Superior temporal gyrus (tissue), 1 donor: ENCODE results near the gene B4GALT5.

Experiments used
- DNase-seq: peaks from one replicate; pipeline ENCODE4 v3.0.0-alpha.2; 2016; ENCODE audit errors: extremely low spot score

Gene B4GALT5

DNA sequence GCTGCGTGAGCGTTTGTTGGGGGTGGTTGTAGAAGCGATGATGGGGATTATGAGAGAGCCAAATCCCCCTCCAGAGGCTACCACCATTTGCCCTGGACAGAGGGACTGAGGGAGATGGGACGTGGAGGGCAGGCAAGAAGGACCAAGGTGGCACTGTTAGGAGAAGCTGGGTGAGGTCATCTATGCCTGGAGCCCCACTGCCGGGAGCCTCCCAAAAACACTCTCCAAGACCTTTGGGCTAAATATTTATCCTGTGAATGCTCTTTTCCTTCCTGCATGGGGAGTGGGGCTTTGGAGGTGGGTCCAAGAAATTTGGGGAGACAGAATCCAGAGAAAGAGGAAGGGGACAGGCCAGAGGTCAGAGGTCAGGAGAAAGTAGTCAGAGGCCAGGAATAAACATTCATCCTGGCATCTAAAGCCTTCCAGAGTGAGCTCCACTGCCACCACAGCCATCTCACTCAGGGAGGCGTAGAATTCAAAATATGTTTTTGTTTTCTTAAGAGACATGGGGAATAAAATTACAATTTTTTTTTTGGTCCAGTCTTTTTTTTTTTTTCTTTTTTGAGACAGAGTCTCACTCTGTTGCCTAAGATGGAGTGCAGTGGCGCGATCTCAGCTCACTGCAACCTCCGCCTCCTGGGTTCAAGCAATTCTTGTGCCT is 128.0 kb downstream of the B4GALT5 start:
- DNase-seq: no peak

DNA sequence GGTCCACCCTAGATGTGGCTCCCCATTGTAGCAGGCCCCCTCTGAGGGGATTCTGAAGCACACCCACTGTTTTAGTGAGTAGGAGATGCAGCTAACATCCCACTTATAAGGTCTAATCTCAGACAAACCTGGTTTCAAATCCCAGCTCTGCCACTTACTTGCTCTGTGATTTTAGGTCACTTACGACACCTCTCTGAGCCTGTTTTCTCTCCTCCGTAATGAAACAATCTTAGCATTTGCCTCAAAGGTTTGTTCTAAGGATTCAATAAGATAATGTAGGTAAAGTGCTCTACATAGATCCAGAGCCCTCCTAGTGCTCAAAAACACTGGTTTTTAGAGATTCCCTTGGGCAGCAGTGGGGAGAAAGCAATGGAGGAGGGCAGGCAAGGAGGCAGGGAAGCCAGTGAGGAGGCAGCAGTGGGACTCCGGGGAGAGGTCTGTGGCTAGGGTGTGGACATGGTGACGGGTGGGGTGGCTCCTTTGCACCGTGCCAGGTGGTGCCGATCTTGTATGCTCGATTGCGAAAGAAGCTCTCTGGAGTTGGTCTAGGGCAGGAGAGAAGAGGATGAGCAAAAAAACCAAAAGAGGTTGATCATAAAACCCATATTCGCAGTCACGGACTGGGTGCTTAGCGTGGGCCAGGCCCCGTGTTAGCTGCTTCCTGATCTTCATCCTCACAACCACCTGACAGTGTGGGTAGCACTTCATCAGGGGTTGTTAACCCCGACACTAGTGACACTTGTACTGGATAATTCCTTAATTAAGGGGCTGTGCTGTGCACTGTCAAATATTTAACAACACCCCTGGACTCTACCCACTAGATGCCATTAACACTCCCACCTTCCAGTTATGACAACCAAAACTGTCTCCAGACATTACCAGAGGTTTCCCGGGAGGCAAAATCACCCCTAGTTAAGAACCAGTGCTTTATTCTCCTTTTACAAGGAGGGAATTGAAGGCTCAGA is 129.0 kb downstream of the B4GALT5 start:
- no peak for DNase-seq

DNA sequence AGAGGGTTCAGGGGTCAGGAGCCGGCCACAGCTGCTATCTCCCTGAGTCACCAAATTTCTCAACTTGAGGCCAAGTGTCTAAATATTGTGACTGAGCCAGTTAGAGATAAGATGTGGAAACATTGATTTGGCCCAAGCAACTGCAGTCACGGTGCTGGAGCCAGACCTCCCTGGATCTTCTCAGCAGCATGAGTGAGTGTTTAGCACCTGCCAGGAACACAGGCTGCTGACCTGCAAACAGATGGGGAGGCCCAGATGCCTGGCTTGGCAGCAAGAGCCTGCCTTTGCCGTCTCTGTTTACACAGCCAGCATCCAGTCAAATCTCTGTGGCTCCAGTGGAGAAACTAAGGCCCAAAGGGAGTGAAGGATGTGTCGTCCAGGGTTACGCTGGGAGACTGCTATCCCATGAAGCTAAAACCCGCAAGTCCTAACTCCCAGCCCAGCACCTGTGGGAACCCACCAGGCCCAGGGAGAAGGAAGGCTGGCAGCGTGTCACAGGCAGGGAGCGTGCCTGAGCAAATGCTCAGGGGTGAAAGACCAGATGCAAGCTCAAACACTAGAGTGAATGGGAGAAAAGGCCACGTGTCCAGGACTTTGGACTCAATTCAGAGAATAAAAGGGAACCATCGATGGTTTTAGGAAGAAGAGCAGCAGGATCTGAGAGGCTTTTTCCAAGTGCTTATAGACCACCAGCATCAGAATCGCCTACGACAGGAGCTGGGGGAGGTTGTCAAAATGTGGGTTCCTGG is 129.8 kb downstream of the B4GALT5 start:
- peak; percentile 12 for DNase-seq

DNA sequence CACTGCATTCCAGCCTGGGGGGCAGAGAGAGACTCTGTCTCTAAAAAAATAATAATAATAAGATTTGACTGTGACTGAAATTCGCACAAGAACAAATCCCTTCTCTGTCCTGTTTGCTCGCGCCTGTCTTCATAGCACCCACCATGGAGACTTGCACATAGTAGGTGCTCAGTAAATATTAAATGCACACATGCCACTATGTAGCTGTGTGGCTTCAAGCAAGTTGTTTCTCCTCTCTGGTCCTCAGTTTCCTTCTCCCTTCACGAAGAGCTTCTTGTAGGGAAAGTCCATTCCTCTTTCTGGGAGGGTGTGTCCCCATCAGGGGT is 130.4 kb downstream of the B4GALT5 start:
- DNase-seq: no peak
